IPS-15b (cell line): Measurements from ENCODE around the gene SMIM44.
"Not testable (repeated sequence)": the region's sequence is repeated elsewhere in the genome, so short reads cannot be mapped to it uniquely, and the experiment has no call there.

Experiments
- H3K27me3 ChIP-seq: one replicate; pipeline ENCODE4 v1.6.1; 2013; ENCODE audit warnings: low read length; ENCODE audit not compliant: control insufficient read depth, insufficient read depth
- H3K36me3 ChIP-seq: one replicate; pipeline ENCODE4 v1.6.1; 2013; ENCODE audit warnings: low read length; ENCODE audit not compliant: control insufficient read depth, insufficient read depth
- H3K4me1 ChIP-seq: one replicate; pipeline ENCODE4 v1.6.1; 2013; ENCODE audit warnings: mild to moderate bottlenecking, low read length; ENCODE audit not compliant: control insufficient read depth, insufficient read depth
- H3K4me3 ChIP-seq: one replicate; pipeline ENCODE4 v1.5.1; 2013; ENCODE audit warnings: low read depth, low read length
- H3K9ac ChIP-seq: one replicate; pipeline ENCODE4 v1.6.1; 2013; ENCODE audit warnings: low read depth, mild to moderate bottlenecking, low read length
- H3K9me3 ChIP-seq: one replicate; pipeline ENCODE4 v1.6.1; 2013; ENCODE audit warnings: mild to moderate bottlenecking, low read length; ENCODE audit not compliant: control insufficient read depth, insufficient read depth

The SMIM44 gene

DNA sequence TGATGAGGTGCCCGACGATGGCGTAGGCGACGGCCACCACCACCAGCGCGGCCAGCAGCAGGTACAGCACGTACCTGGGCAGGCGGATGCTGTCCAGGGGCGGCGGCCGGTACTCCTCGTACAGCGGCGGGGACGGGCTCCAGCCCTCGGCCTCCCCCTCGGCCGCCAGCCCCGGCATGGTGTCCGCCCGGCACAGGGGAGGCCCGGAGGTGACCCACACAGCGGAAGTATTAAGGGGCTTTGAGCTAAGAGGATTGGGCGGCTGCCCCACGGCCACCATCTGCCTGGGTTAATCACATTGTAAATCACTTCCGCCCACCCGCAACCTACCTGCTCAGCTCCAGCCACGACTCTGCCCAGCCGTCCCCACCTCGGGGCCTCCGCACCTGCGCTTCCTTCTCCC, at the start of gene SMIM44:
SMIM44 (minus strand) TSS at position 216 of the 403 bp plus-strand sequence; CDS start at position 178, 38 bp downstream.
- no peaks in the 10 kb centered on the region for H3K9me3 ChIP-seq
- H3K4me1 ChIP-seq, result peaks cover 2% of the 10 kb centered on the region
- no peaks in the 10 kb centered on the region for H3K36me3 ChIP-seq
- peaks cover 2% of the 10 kb centered on the region for H3K27me3 ChIP-seq
- H3K9ac ChIP-seq, result no peak within 1 kb of the TSS
- no peak within 1 kb of the TSS for H3K4me3 ChIP-seq

GRCh38 chr19:3533033-3533432, 49.8 kb upstream of the SMIM44 start:
- Histone ChIP-seq H3K9me3 (no peaks in the 10 kb centered on the region), H3K4me1 (no peaks in the 10 kb centered on the region), H3K36me3 (peaks cover 45% of the 10 kb centered on the region), H3K4me3 (no peak overlapping the region), H3K27me3 (no peaks in the 10 kb centered on the region), H3K9ac (no peak overlapping the region)

GRCh38 chr19:3532154-3532786, 49.0 kb upstream of the SMIM44 start:
- Histone ChIP-seq H3K9me3 (no peaks in the 10 kb centered on the region), H3K4me1 (no peaks in the 10 kb centered on the region), H3K27me3 (no peaks in the 10 kb centered on the region), H3K36me3 (peaks cover 51% of the 10 kb centered on the region), H3K4me3 (no peak overlapping the region), H3K9ac (no peak overlapping the region)

DNA sequence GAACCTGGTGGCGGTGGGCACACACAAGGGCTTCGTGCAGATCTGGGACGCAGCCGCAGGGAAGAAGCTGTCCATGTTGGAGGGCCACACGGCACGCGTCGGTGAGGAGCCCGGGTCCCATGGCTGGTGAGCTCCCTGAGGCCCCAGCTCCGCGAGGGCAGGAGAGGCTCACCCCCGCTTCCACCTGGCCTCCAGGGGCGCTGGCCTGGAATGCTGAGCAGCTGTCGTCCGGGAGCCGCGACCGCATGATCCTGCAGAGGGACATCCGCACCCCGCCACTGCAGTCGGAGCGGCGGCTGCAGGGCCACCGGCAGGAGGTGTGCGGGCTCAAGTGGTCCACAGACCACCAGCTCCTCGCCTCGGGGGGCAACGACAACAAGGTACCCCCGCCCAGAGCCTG, 48.5 kb upstream of the SMIM44 start:
- Histone ChIP-seq H3K36me3 (peaks cover 56% of the 10 kb centered on the region), H3K27me3 (no peaks in the 10 kb centered on the region), H3K9ac (no peak overlapping the region), H3K4me1 (no peaks in the 10 kb centered on the region), H3K9me3 (no peaks in the 10 kb centered on the region), H3K4me3 (no peak overlapping the region)

DNA sequence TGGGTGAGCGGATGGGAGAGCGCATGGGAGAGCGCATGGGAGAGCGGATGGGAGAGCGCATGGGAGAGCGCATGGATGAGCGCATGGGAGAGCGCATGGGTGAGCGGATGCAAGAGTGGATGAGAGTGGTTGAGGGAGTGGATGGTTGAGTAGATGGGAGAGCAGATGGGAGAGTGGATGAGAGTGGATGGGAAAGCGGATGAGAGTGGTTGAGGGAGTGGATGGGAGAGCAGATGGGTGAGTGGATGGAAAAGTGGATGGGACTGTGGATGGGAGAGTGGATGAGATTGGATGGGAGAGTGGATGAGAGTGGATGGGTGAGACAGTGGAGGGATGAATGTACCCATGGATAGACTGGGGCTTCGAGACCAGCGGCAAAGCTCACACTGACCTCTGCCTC, 47.1 kb upstream of the SMIM44 start:
- Histone ChIP-seq H3K27me3 (no peaks in the 10 kb centered on the region), H3K36me3 (peaks cover 58% of the 10 kb centered on the region), H3K4me1 (no peaks in the 10 kb centered on the region), H3K9ac (no peak overlapping the region), H3K4me3 (no peak overlapping the region), H3K9me3 (no peaks in the 10 kb centered on the region)

- H3K36me3 ChIP-seq, result peaks cover 56% of the 10 kb centered on the region
- not testable (repeated sequence) for H3K9me3 ChIP-seq, H3K4me3 ChIP-seq
Observed at GRCh38 chr19:3529299-3529698, 46.1 kb upstream of the SMIM44 start.

GRCh38 chr19:3528539-3529211, 45.4 kb upstream of the SMIM44 start:
- Histone ChIP-seq H3K36me3 (peaks cover 61% of the 10 kb centered on the region), H3K9ac (no peak overlapping the region), H3K9me3 (no peaks in the 10 kb centered on the region), H3K4me3 (no peak overlapping the region), H3K4me1 (no peaks in the 10 kb centered on the region), H3K27me3 (no peaks in the 10 kb centered on the region)

More at GRCh38 chr19:3529299-3529698, 46.1 kb upstream of the SMIM44 start:
- H3K4me1 ChIP-seq, H3K9ac ChIP-seq, H3K27me3 ChIP-seq: not testable (repeated sequence)

DNA sequence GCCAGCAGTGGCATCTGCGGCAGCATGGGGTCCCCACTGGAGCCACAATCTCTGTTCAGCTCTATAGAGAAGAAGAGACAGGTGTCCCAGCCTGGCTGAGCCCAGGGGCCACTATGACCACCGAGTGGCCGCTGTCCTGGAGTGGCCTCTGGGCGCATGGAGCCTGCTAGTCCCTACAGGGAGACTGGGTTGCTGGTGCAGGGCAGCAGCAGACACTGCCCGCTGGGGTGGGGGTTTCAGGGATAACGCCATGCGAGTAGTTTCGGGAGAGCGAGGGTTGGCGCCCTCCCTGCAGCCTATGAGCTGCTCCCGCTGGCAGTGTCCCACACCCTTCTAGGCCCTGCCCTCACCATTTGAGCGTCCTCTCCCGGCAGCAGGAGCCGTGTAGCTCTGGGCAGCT, 44.8 kb upstream of the SMIM44 start:
- no peaks in the 10 kb centered on the region for H3K9me3 ChIP-seq
- peaks cover 60% of the 10 kb centered on the region for H3K36me3 ChIP-seq
- H3K9ac ChIP-seq, result no peak overlapping the region

DNA sequence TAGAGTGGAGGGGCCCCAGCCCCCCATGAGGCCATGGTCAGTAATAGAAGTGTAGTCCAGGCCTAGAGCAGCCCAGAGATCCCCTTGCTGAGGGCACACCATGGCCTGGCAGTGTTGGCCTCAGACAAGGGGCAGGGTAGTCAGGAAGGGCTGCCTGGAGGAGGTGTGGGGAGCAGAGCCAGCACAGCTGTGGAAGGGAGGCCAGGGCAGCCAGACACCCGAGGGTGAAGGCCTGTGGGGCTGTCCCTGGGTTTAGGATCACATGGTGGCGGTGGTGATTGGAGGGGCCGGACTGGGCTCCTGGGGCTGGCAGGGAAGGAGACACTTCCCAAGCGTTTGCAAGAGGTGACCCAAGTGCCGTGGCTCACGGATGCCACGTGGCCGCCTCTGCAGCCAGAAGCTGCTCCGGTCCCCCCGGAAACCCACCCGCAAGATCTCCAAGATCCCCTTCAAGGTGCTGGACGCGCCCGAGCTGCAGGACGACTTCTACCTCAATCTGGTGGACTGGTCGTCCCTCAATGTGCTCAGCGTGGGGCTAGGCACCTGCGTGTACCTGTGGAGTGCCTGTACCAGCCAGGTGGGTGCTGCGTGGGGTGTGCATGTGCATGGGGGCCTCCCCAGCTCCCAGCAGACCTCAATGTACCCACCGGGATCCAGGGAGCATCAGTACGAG, 44.1 kb upstream of the SMIM44 start:
- no peaks in the 10 kb centered on the region for H3K27me3 ChIP-seq
- no peaks in the 10 kb centered on the region for H3K9me3 ChIP-seq
- H3K36me3 ChIP-seq, result peaks cover 55% of the 10 kb centered on the region
- H3K9ac ChIP-seq, result no peak overlapping the region
- no peak overlapping the region for H3K4me3 ChIP-seq
- H3K4me1 ChIP-seq, result no peaks in the 10 kb centered on the region

More for the DNA sequence above, 44.8 kb upstream of the SMIM44 start:
- Histone ChIP-seq H3K4me1 (no peaks in the 10 kb centered on the region), H3K4me3 (no peak overlapping the region), H3K27me3 (no peaks in the 10 kb centered on the region)

DNA sequence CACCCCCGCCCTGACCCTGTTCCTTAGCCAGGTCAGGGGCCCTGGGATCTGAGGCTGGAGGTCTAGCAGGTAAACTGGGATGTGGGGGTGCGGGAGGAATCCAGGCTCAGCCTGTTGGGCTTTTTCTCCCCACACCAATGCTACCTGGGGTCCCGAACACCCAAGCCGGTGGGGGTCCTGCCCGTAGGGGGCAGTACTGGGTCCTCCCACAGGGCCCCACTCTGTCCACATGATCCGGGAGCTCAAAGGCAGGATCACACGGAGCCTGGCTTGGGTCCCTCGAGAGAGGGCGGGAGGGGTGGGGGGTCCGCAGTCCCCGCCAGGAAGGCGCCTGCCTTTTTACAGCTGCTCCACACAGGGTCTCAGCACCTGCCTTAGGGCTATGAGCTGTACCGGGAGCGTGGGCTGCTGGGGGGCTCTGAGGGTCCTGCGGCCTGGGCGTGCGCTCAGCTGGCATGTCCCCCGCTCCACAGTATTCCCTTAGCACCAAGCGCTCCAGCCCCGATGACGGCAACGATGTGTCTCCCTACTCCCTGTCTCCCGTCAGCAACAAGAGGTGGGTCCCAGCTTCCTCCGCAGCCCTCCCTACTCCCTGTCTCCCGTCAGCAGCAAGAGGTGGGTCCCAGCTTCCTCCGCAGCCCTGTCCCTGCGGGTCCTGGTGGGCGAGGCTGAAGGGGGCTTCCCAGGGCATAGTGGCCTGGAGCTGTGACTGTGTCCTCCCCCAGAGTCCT, 43.4 kb upstream of the SMIM44 start:
- Histone ChIP-seq H3K27me3 (no peaks in the 10 kb centered on the region), H3K9me3 (no peaks in the 10 kb centered on the region), H3K9ac (no peak overlapping the region), H3K4me3 (no peak overlapping the region), H3K36me3 (peaks cover 48% of the 10 kb centered on the region), H3K4me1 (no peaks in the 10 kb centered on the region)

DNA sequence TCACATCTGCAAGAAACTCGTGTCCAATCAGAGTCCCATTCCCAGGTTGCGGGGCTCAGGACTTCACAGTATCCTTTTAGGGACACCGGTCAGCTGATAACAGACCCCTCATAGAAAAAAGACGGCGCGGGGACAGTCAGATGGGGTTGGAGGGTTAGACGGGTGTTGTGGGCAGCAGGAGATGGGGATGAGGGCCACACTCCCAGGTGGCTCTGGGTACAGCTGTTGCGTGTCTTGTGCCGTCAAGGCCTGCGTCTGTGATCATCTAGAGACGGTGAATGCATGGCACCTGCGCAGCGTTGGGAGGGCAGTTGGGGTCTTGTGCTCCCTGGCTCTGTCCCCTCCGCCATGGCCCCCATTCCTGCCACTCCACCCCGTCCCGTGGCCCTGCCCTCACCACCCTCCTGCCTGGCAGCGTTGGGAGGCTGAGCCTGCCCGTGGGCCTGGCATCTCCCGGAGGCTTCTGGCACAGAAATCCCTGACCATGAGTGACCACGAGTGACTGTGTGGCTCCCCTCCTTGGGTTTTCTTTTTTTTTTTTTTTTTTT, 41.7 kb upstream of the SMIM44 start:
- Histone ChIP-seq H3K36me3 (peaks cover 42% of the 10 kb centered on the region), H3K27me3 (no peaks in the 10 kb centered on the region), H3K4me3 (no peak overlapping the region), H3K4me1 (no peaks in the 10 kb centered on the region), H3K9ac (no peak overlapping the region), H3K9me3 (no peaks in the 10 kb centered on the region)
